Stomach (tissue), 4 donors: ENCODE data around the gene OST4.
A peak's percentile ranks its signal among the peaks of the same experiment; 100 is the strongest.

Experiments used
- POLR2A ChIP-seq, 4 donors: fragments of 450-650 bp; IDR thresholded peaks; one replicate each; pipeline ENCODE4 v1.6.1; 2016; ENCODE audit warnings: antibody characterized with exemption in 4 of 4, control low read depth in 2 of 4, mild to moderate bottlenecking in 1 of 4, moderate library complexity in 1 of 4
- TF ChIP-seq, protein P1 (sequence below), 7 experiments: fragments of 450-650 bp in 4 of 7; fragments of 200-600 bp in 3 of 7; sonication (generic) in 3 of 7; IDR thresholded peaks; one replicate each; pipeline ENCODE4 v1.5.1; 2016 to 2019; ENCODE audit warnings: antibody characterized with exemption in 7 of 7, control low read depth in 2 of 7, mild to moderate bottlenecking in 1 of 7

DNA sequence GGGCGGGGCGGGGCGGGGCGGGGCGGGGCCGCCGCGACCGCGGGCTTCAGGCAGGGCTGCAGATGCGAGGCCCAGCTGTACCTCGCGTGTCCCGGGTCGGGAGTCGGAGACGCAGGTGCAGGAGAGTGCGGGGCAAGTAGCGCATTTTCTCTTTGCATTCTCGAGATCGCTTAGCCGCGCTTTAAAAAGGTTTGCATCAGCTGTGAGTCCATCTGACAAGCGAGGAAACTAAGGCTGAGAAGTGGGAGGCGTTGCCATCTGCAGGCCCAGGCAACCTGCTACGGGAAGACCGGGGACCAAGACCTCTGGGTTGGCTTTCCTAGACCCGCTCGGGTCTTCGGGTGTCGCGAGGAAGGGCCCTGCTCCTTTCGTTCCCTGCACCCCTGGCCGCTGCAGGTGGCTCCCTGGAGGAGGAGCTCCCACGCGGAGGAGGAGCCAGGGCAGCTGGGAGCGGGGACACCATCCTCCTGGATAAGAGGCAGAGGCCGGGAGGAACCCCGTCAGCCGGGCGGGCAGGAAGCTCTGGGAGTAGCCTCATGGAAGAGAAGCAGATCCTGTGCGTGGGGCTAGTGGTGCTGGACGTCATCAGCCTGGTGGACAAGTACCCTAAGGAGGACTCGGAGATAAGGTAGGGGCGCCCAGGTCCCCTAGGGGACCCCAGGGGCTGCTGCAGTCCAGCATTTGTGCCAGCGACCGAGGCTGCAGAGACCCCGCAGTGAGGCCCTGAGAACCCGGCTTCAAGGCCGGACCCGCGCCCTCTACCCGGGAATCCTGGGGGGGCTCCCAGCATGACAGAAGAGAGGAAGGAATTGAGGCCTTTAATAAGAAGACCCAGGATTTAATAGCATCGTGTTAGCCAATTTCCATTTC is 15.5 kb upstream of the OST4 start, which contains the start of gene KHK:
- TF ChIP-seq, protein P1, sequence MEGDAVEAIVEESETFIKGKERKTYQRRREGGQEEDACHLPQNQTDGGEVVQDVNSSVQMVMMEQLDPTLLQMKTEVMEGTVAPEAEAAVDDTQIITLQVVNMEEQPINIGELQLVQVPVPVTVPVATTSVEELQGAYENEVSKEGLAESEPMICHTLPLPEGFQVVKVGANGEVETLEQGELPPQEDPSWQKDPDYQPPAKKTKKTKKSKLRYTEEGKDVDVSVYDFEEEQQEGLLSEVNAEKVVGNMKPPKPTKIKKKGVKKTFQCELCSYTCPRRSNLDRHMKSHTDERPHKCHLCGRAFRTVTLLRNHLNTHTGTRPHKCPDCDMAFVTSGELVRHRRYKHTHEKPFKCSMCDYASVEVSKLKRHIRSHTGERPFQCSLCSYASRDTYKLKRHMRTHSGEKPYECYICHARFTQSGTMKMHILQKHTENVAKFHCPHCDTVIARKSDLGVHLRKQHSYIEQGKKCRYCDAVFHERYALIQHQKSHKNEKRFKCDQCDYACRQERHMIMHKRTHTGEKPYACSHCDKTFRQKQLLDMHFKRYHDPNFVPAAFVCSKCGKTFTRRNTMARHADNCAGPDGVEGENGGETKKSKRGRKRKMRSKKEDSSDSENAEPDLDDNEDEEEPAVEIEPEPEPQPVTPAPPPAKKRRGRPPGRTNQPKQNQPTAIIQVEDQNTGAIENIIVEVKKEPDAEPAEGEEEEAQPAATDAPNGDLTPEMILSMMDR (IDR thresholded peaks at IDR 0.05): peak in 1 of 7 experiments; percentile 11
- TF ChIP-seq POLR2A (IDR thresholded peaks at IDR 0.05): no peak
